IMR-90 (cell line): ENCODE data around the gene RCN2. TPM values are rescaled to one million over a fixed set of nuclear protein-coding genes. Genes with fewer than 3 reads are reported as not detected.
A peak's percentile ranks its signal among the peaks of the same experiment; 100 is the strongest.

Experiments
- ATAC-seq: fragments of 200-7000 bp; cut with Tn5 transposase; 2 replicates; pipeline ENCODE4 v1.9.1; 2020; ENCODE audit warnings: low read depth, mild to moderate bottlenecking, moderate library complexity
- BruUV-seq: library from RNA; stranded (reverse); fragments of 400-500 nt; replicated peaks from 2 replicates; lab custom pipeline; 2021; lab: Mats Ljungman, UMichigan
- CTCF ChIA-PET: fragments of 300-600 bp; formaldehyde crosslinking; extraction: SDS; loops from one replicate; lab custom pipeline; 2021; ENCODE audit warnings: antibody characterized with exemption; lab: Yijun Ruan, JAX
- POLR2A ChIA-PET: fragments of 300-600 bp; sonication (Branson Sonifier 250); formaldehyde crosslinking; loops from one replicate; lab custom pipeline; 2022; ENCODE audit warnings: antibody characterized with exemption; ENCODE audit not compliant: unreplicated experiment; lab: Charles Lee
- DNase-seq: peaks from one replicate; pipeline ENCODE4 v3.0.0; 2013
- H2AFZ ChIP-seq: replicated peaks from 2 replicates; pipeline ENCODE3; 2013; ENCODE audit warnings: low read length, mild to moderate bottlenecking; ENCODE audit not compliant: poor library complexity
- H2AK5ac ChIP-seq: 2 replicates; pipeline ENCODE4 v1.6.1; 2013; ENCODE audit warnings: low read depth, low read length, inconsistent platforms
- H2AK9ac ChIP-seq: replicated peaks from 2 replicates; pipeline ENCODE3; 2013; ENCODE audit warnings: mild to moderate bottlenecking, low read depth, low read length, moderate library complexity; ENCODE audit not compliant: poor library complexity
- H2BK120ac ChIP-seq: 2 replicates; pipeline ENCODE4 v1.6.1; 2013; ENCODE audit warnings: low read depth, low read length, inconsistent platforms
- H2BK15ac ChIP-seq: 3 replicates; pipeline ENCODE4 v1.6.1; 2013; ENCODE audit warnings: low read depth, low read length, inconsistent platforms
- H2BK20ac ChIP-seq: 2 replicates; pipeline ENCODE4 v1.6.1; 2013; ENCODE audit warnings: low read depth, mild to moderate bottlenecking, inconsistent platforms, low read length, moderate library complexity
- H2BK5ac ChIP-seq: 2 replicates; pipeline ENCODE4 v1.6.1; 2013; ENCODE audit warnings: mild to moderate bottlenecking, low read depth, low read length, inconsistent platforms; ENCODE audit not compliant: poor library complexity, severe bottlenecking
- H3K14ac ChIP-seq: replicated peaks from 2 replicates; pipeline ENCODE4 v1.6.1; 2013; ENCODE audit warnings: low read depth, low read length, inconsistent platforms
- H3K18ac ChIP-seq: 2 replicates; pipeline ENCODE4 v1.6.1; 2013; ENCODE audit warnings: low read depth, low read length, control low read depth
- H3K23ac ChIP-seq: 2 replicates; pipeline ENCODE4 v1.6.1; 2013; ENCODE audit warnings: low read depth, low read length, inconsistent platforms
- H3K27ac ChIP-seq: 2 replicates; pipeline ENCODE4 v1.5.1; 2013; ENCODE audit warnings: mild to moderate bottlenecking, control low read depth, low read length; ENCODE audit not compliant: insufficient read depth
- H3K27me3 ChIP-seq: 2 replicates; pipeline ENCODE4 v1.6.1; 2013; ENCODE audit warnings: low read length; ENCODE audit not compliant: control insufficient read depth, insufficient read depth
- H3K36me3 ChIP-seq: 2 replicates; pipeline ENCODE4 v1.6.1; 2013; ENCODE audit warnings: low read length, mixed read lengths; ENCODE audit not compliant: control insufficient read depth, insufficient read depth
- H3K4ac ChIP-seq: 2 replicates; pipeline ENCODE4 v1.6.1; 2013; ENCODE audit warnings: low read depth, low read length, inconsistent platforms
- H3K4me1 ChIP-seq: 2 replicates; pipeline ENCODE4 v1.6.1; 2013; ENCODE audit warnings: low read length, mixed read lengths; ENCODE audit not compliant: control insufficient read depth, insufficient read depth
- H3K4me2 ChIP-seq: 2 replicates; pipeline ENCODE4 v1.6.1; 2013; ENCODE audit warnings: low read depth, mild to moderate bottlenecking, control low read depth, low read length, moderate library complexity
- H3K4me3 ChIP-seq: 2 replicates; pipeline ENCODE4 v1.5.1; 2013; ENCODE audit warnings: low read depth, mild to moderate bottlenecking, control low read depth, low read length, moderate library complexity; ENCODE audit not compliant: insufficient read depth
- H3K56ac ChIP-seq: 2 replicates; pipeline ENCODE4 v1.6.1; 2013; ENCODE audit warnings: low read length, inconsistent platforms; ENCODE audit not compliant: insufficient read depth; ENCODE audit errors: extremely low read depth
- H3K79me1 ChIP-seq, 2 experiments: 2 replicates each; pipeline ENCODE4 v1.6.1; 2013; ENCODE audit warnings: low read length in 2 of 2, inconsistent platforms in 1 of 2, low read depth in 1 of 2
- H3K9ac ChIP-seq: 2 replicates; pipeline ENCODE4 v1.6.1; 2013; ENCODE audit warnings: low read depth, low read length, control low read depth
- H3K9me1 ChIP-seq: 2 replicates; pipeline ENCODE4 v1.6.1; 2013; ENCODE audit warnings: low read length, inconsistent platforms; ENCODE audit not compliant: insufficient read depth
- H3K9me3 ChIP-seq: 2 replicates; pipeline ENCODE4 v1.6.1; 2013; ENCODE audit warnings: low read length; ENCODE audit not compliant: control insufficient read depth, insufficient read depth
- H4K20me1 ChIP-seq: 2 replicates; pipeline ENCODE4 v1.6.1; 2013; ENCODE audit warnings: low read length, inconsistent platforms; ENCODE audit not compliant: insufficient read depth
- H4K5ac ChIP-seq: 2 replicates; pipeline ENCODE4 v1.6.1; 2013; ENCODE audit warnings: mild to moderate bottlenecking, low read depth, low read length, control low read depth
- H4K8ac ChIP-seq, 2 experiments: 2 replicates each; pipeline ENCODE4 v1.6.1; 2013; ENCODE audit warnings: low read depth in 2 of 2, low read length in 2 of 2, control low read depth in 1 of 2, inconsistent platforms in 1 of 2
- H4K91ac ChIP-seq: 2 replicates; pipeline ENCODE4 v1.6.1; 2013; ENCODE audit warnings: low read depth, low read length, inconsistent platforms; ENCODE audit not compliant: insufficient read depth
- CTCF ChIP-seq: conservative IDR thresholded peaks from 2 replicates; pipeline ENCODE4 v1.5.1; 2012; ENCODE audit warnings: mild to moderate bottlenecking, low read depth, low read length, improper control_type of control experiment
- WGBS, 2 experiments: methylation state at CpG; one replicate each; pipeline versions ENCODE4 v1.1.5 to v1.1.7; 2013; ENCODE audit warnings: missing lambda C conversion rate in 2 of 2; ENCODE audit not compliant: insufficient read length in 1 of 2; ENCODE audit errors: extremely low coverage in 2 of 2; 5-methylcytosine and 5-hydroxymethylcytosine counted together
- dilution Hi-C: fragments of 300-500 bp; cut with HindIII; formaldehyde crosslinking; loops from one replicate; pipeline ENCODE4 v1.14.3; 2018; ENCODE audit warnings: low sequenced_read_pairs; ENCODE audit not compliant: unreplicated experiment
- in situ Hi-C: fragments of 300-500 bp; cut with MboI; formaldehyde crosslinking; loops from 3 replicates; pipeline ENCODE4 v1.14.3; 2019; ENCODE audit warnings: low sequenced_read_pairs, inconsistent platforms, mixed read lengths
- intact Hi-C: fragments of 100-400 bp; cut with micrococcal nuclease; formaldehyde crosslinking; loops from 2 replicates; pipeline ENCODE4 v1.10.0; 2022
- polyA plus RNA-seq, 3 experiments: library from polyadenylated mRNA; depleted of rRNA; stranded (reverse); fragments of >200 nt; gene quantifications; 2 replicates each; pipeline ENCODE4 v1.2.3, GENCODE V29; 2012; ENCODE audit warnings: low replicate concordance in 1 of 3
- total RNA-seq: library from RNA; depleted of rRNA; stranded (reverse); fragments of >200 nt; gene quantifications from 2 replicates; pipeline ENCODE4 v1.2.3, GENCODE V29; 2012

The RCN2 gene
- total and polyA plus RNA-seq, 2 of the 4 experiments (the other 2 are of a cell fraction), result 12.0 to 56.5 TPM

GRCh38 chr15:76987896-76988860 is 56.6 kb downstream of the RCN2 start:
- Histone ChIP-seq H2AFZ (no peak overlapping the region), H3K9me1 (0 out of 2 replicates have a peak, but pooled peaks cover 3% of the 10 kb centered on the region), H3K9ac (no peak overlapping the region), H3K4me3 (no peak overlapping the region), H2BK120ac (no peak overlapping the region), H4K20me1 (no peaks in the 10 kb centered on the region), H3K23ac (no peak overlapping the region), H3K18ac (no peak overlapping the region), H3K27ac (no peak overlapping the region), H4K91ac (no peak overlapping the region), H3K4ac (no peak overlapping the region), H2BK5ac (no peak overlapping the region), H3K79me1 (no peaks in the 10 kb centered on the region), H2BK20ac (no peak overlapping the region), H4K5ac (no peak overlapping the region), H3K4me2 (no peak overlapping the region), H3K14ac (no peak overlapping the region), H2AK9ac (peak overlapping the region; percentile 71), H2AK5ac (no peak overlapping the region), H2BK15ac (no peak overlapping the region), H4K8ac (no peak overlapping the region), H3K56ac (no peak overlapping the region), H3K36me3 (no peaks in the 10 kb centered on the region), H3K9me3 (no peaks in the 10 kb centered on the region), H3K27me3 (peaks cover 39% of the 10 kb centered on the region), H3K4me1 (no peaks in the 10 kb centered on the region)
- DNase-seq, result no peak
- no TSS peak for BruUV-seq
- intact Hi-C loops, result no loop called here
- ChIA-PET POLR2A (no interaction called here), CTCF (interaction anchor here (0.6 kb wide), 1 partner anchor 1133 kb away, joined by 4 read pairs; no protein-coding TSS in a partner anchor)
- dilution Hi-C loops, result no loop called here
- no peak for TF ChIP-seq CTCF
- 100% methylated on average over 1 of the region's 11 CpGs; no CpG with 5 or more reads in 1 of the 2 experiments for WGBS, 2 experiments
- ATAC-seq, result no peak
- in situ Hi-C loops, result no loop called here
